ENCODE data around the gene TNXB. TPM values are rescaled to one million over a fixed set of nuclear protein-coding genes. Genes with fewer than 3 reads are reported as not detected.

Gene TNXB, protein sequence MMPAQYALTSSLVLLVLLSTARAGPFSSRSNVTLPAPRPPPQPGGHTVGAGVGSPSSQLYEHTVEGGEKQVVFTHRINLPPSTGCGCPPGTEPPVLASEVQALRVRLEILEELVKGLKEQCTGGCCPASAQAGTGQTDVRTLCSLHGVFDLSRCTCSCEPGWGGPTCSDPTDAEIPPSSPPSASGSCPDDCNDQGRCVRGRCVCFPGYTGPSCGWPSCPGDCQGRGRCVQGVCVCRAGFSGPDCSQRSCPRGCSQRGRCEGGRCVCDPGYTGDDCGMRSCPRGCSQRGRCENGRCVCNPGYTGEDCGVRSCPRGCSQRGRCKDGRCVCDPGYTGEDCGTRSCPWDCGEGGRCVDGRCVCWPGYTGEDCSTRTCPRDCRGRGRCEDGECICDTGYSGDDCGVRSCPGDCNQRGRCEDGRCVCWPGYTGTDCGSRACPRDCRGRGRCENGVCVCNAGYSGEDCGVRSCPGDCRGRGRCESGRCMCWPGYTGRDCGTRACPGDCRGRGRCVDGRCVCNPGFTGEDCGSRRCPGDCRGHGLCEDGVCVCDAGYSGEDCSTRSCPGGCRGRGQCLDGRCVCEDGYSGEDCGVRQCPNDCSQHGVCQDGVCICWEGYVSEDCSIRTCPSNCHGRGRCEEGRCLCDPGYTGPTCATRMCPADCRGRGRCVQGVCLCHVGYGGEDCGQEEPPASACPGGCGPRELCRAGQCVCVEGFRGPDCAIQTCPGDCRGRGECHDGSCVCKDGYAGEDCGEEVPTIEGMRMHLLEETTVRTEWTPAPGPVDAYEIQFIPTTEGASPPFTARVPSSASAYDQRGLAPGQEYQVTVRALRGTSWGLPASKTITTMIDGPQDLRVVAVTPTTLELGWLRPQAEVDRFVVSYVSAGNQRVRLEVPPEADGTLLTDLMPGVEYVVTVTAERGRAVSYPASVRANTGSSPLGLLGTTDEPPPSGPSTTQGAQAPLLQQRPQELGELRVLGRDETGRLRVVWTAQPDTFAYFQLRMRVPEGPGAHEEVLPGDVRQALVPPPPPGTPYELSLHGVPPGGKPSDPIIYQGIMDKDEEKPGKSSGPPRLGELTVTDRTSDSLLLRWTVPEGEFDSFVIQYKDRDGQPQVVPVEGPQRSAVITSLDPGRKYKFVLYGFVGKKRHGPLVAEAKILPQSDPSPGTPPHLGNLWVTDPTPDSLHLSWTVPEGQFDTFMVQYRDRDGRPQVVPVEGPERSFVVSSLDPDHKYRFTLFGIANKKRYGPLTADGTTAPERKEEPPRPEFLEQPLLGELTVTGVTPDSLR (N-terminal part only)
- total RNA-seq = 41.5 and 45.3 TPM in 2 replicates

DNA sequence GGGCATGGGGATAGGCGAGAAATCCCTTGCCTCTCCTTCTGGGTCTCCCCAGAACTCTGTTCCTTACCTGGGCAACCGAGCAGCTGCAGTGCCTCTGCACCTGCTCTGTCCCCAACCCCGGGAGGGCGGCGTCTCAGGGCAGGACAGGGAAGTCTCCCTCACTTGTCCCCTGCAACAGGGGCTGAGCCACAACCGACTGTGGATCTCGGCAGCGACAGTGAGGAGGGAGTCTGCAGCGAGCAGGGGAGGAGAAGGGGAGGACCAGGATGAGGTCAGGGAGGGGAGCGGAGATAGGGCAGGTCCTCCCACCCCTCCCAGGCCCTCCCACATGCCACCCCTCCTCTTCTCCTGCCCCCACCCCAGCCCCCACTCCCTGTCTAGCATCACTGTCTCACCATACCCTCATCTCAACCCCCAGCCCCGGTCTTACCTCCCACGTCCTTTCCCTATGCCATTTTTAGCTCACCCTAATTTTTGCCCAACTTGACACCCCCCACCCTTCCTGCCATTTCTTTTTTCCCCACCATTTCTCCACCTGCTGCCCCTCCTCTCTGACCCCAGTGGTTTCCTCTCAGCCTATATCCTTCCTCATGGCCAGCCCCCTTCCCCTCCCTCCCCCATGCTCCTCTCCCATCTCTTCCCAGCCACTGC, at the start of gene TNXB:
Gene TNXB (minus strand): TSS at position 225 of the 651 bp plus-strand sequence. CDS start 11,140 bp downstream, outside the sequence.

DNA sequence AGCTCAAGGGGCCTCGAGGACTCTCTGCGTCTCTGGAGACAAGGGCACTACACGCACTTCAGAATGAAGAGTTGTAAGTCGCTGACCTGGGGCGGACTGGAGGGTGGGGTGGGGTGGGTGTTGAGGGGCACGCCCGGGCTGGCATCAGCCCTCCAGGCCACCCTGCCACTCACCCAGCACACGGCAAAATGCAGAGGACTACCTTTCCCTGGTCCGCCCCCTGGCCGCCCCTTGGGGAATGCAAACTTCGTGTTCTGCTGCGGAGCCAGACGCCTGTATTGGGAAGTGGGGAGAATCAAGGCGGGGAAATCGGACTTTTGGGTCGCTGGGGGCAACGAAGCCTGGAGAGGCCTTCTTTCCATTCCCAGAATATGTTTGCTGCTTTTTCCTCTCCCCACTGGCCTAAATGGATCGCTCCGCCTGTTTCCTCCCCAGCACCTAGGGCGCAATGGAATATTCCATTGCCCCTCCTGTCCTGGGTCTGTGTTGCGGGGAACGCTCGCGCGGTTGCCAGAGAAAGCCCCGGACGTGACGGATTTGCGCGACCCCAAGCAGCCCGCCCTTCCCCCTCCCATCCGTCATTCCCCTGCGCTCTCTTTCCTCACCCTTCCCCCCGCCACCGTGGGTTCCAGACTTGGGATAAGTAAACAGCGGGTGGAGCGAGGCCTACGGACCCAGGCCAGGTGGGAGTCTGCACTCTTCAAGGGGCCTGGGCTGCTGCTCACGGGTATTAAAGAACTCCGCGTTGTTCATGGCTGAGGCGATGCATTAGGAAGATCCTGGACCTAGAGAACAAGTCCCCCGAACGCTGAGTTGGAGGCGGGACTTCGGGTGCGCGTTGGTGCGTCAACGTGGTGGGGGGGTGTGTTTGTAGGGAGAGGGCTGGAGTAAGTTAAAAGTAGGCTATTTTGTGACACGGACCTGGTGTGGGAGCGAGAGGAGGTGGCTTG, 44.7 kb upstream of the TNXB start, which contains the start of gene PPT2:
Gene PPT2 (plus strand): TSS at position 578 of the 950 bp plus-strand sequence. CDS start 454 bp downstream, outside the sequence.

DNA sequence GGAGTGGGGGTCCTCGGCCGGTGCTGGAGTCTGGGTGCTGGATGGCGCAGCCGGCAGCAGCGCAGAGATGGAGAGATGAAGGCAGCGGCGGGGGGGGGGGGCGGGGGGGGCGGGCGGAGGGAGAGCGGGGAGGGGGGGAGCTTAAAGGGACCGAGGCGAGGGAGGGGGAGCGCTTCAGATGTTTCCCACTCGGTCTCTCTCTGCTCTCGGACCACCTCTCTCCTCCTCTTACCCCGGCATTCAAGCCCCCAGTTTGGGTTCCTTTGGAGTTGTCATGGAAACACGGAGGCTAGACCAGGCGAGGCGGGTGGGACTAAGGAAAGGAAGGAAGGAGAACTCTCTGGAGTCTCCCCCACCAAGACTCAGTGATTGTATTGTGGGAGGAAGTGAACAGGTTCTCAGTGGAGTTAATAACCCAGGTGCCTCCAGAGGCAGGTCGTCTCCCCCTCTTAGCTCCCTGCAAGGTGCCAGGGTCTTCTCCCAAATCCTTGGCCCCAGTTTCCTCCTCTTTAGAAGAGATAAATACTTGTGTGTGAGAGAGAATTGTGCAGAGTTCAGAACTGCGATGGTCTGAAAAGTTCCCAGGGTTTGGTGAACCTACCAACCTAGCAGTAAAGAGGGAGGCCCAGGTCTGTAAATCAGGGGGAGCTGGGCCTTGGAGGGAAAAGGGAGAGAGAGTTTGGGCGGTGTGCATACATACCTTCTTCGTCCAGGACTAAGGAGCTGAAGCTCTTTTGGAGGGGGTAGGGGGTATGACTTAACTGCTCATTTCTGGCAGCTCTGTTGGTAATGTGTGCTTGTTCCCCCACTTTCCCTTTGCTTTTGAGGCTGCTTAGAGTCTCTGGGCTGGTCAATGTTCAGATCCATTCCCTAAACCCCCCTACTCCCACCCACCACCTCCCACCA, 43.0 kb upstream of the TNXB start, which contains the start of gene PRRT1:
Gene PRRT1 (minus strand): TSS at position 77 of the 906 bp plus-strand sequence. CDS start 112 bp downstream, outside the sequence.

GRCh38 chr6:32127717-32128592, 18.8 kb upstream of the TNXB start, which contains the start of gene ATF6B:
ATF6B (minus strand) TSS chr6:32128246; CDS start chr6:32128207, 39 bp downstream.

DNA sequence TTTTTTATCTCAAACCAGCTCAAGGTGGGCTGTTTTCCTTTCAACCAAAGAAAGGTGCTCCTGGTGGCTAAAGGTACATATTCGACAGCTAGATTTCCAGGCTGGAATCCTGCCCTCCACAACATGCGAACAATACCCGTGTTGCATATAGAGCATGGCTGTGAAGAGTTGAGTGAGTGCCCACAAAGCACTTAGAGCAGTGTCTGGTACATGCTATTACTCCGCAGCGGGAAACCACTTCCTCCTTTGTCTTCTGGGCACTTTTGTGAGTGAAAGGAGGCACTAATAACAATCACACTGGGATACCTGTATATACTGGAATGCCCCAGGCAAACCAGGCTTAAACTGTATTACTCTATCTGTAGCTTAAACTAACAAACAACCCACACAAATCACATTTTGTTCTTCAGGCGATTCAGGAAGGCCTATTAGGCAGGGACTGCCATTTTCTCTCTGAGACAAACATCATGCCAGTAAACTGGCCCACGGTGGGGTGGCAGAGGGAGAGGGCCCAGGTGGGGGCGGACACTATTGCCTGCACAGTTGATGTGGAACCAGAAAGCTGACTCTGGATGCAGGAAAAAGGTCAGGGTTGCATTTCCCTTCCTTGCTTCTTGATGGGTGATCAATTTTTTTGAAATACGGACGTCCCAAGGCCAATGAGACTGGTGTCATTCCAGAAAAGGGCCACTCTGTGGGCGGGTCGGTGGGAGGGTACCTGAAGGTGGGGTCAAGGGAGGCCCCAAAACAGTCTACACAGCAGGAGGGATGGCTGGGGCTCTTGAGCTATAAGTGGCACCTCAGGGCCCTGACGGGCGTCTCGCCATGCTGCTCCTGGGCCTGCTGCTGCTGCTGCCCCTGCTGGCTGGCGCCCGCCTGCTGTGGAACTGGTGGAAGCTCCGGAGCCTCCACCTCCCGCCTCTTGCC, 71.3 kb downstream of the TNXB start, which contains the start of gene CYP21A2:
Gene CYP21A2 (plus strand): TSS at position 818 of the 927 bp plus-strand sequence. CDS start 8 bp downstream, at position 826.

GRCh38 chr6:32014547-32014946, 94.6 kb downstream of the TNXB start, which contains the start of gene C4B:
C4B (plus strand) TSS chr6:32014795; CDS start chr6:32014846, 51 bp downstream.

Other genes with a start within 250 kb of the TNXB start
- gene NEU1, start 246.5 kb downstream of the TNXB start, total RNA-seq = 37.5 and 55.9 TPM in 2 replicates
- not detected in 2 replicates for gene SLC44A4, start 230.3 kb downstream of the TNXB start, total RNA-seq
- gene EHMT2, start 211.6 kb downstream of the TNXB start, total RNA-seq = 26.0 and 35.0 TPM in 2 replicates
- gene ZBTB12, start 207.3 kb downstream of the TNXB start, total RNA-seq = 1.8 and 2.1 TPM in 2 replicates
- 0.97 and 2.2 TPM in 2 replicates for gene C2, start 181.6 kb downstream of the TNXB start, total RNA-seq
- gene CFB, start 163.2 kb downstream of the TNXB start, total RNA-seq = 12.6 and 103 TPM in 2 replicates
- gene NELFE, start 150.4 kb downstream of the TNXB start, total RNA-seq = 80.2 and 82.0 TPM in 2 replicates
- gene SKIC2, start 150.2 kb downstream of the TNXB start, total RNA-seq = 28.0 and 44.9 TPM in 2 replicates
- gene DXO, start 137.2 kb downstream of the TNXB start, total RNA-seq = 18.6 and 25.5 TPM in 2 replicates
- 12.1 and 14.7 TPM in 2 replicates for gene C4A, start 127.3 kb downstream of the TNXB start, total RNA-seq
- 6.0 TPM in 2 replicates for gene C4B, start 94.5 kb downstream of the TNXB start, total RNA-seq
- 0.49 TPM in 1 of 2 replicates, not detected in the other for gene CYP21A2, start 70.9 kb downstream of the TNXB start, total RNA-seq
- 19.5 and 20.7 TPM in 2 replicates for gene ATF6B, start 18.9 kb upstream of the TNXB start, total RNA-seq
- 2.3 and 3.9 TPM in 2 replicates for gene FKBPL, start 20.9 kb upstream of the TNXB start, total RNA-seq
- gene PRRT1, start 42.6 kb upstream of the TNXB start, total RNA-seq = 0.16 TPM in 1 of 2 replicates, not detected in the other
- gene PPT2, start 44.8 kb upstream of the TNXB start, total RNA-seq = 9.4 and 16.1 TPM in 2 replicates
- gene EGFL8, start 55.3 kb upstream of the TNXB start, total RNA-seq = 0.97 and 7.2 TPM in 2 replicates
- gene AGPAT1, start 66.7 kb upstream of the TNXB start, total RNA-seq = 52.0 and 62.9 TPM in 2 replicates
- gene RNF5, start 69.1 kb upstream of the TNXB start, total RNA-seq = 25.1 and 34.2 TPM in 2 replicates
- gene AGER, start 74.9 kb upstream of the TNXB start, total RNA-seq = 1.6 and 2.6 TPM in 2 replicates
- gene PBX2, start 80.9 kb upstream of the TNXB start, total RNA-seq = 14.3 and 17.3 TPM in 2 replicates
- gene GPSM3, start 83.3 kb upstream of the TNXB start, total RNA-seq = 7.0 and 7.4 TPM in 2 replicates
- 4.2 and 5.0 TPM in 2 replicates for gene NOTCH4, start 114.7 kb upstream of the TNXB start, total RNA-seq

Data from cardiac atrium fibroblast (primary cell).